WTC11 (cell line): ENCODE data around the gene PPFIBP2. TPM values are rescaled to one million over a fixed set of nuclear protein-coding genes. Genes with fewer than 3 reads are reported as not detected.

ENCODE experiments used
- ATAC-seq: fragments of 200-7000 bp; cut with Tn5 transposase; 2 replicates; pipeline ENCODE4 v1.10.0; 2021; ENCODE audit warnings: mild to moderate bottlenecking, moderate library complexity
- CTCF ChIA-PET: fragments of 300-600 bp; sonication (Branson Sonifier 250); formaldehyde crosslinking; loops from one replicate; lab custom pipeline; 2021; ENCODE audit warnings: antibody characterized with exemption; lab: Charles Lee
- POLR2A ChIA-PET: fragments of 350-600 bp; sonication (Branson Sonifier 250); formaldehyde crosslinking; loops from one replicate; lab custom pipeline; 2021; ENCODE audit warnings: antibody characterized with exemption; lab: Charles Lee
- DNase-seq: peaks from one replicate; pipeline ENCODE4 v3.0.0; 2021; ENCODE audit warnings: low spot score
- H3K27ac Mint-ChIP-seq: 2 replicates; pipeline ENCODE4 v1.8.0; 2021; ENCODE audit warnings: mixed read lengths
- H3K27me3 Mint-ChIP-seq: 2 replicates; pipeline ENCODE4 v1.8.0; 2021; ENCODE audit warnings: low read depth, mild to moderate bottlenecking, moderate library complexity, mixed read lengths
- H3K36me3 Mint-ChIP-seq: 2 replicates; pipeline ENCODE4 v1.8.0; 2021; ENCODE audit warnings: mixed read lengths
- H3K4me1 Mint-ChIP-seq: 2 replicates; pipeline ENCODE4 v1.8.0; 2022; ENCODE audit warnings: mixed read lengths
- H3K4me3 Mint-ChIP-seq: 2 replicates; pipeline ENCODE4 v1.8.0; 2021; ENCODE audit warnings: mild to moderate bottlenecking, moderate library complexity, mixed read lengths
- H3K9me3 Mint-ChIP-seq: 2 replicates; pipeline ENCODE4 v1.8.0; 2021; ENCODE audit warnings: mixed read lengths
- ARID4B ChIP-seq: sonication (generic); formaldehyde crosslinking; IDR thresholded peaks from 2 replicates; pipeline ENCODE4 v1.8.0; 2023; ENCODE audit warnings: missing genetic modification reagents, mild to moderate bottlenecking, borderline replicate concordance
- EMX1 ChIP-seq: fragments of 250-450 bp; sonication (Bioruptor Pico); IDR thresholded peaks from 2 replicates; pipeline ENCODE4 v1.8.0; 2021; ENCODE audit warnings: mild to moderate bottlenecking
- ETV6 ChIP-seq: sonication (generic); formaldehyde crosslinking; IDR thresholded peaks from 2 replicates; pipeline ENCODE4 v1.8.1; 2022; ENCODE audit warnings: mild to moderate bottlenecking, missing genetic modification reagents
- IRF2 ChIP-seq: sonication (generic); formaldehyde crosslinking; IDR thresholded peaks from 2 replicates; pipeline ENCODE4 v1.8.0; 2022; ENCODE audit warnings: low read depth, missing genetic modification reagents, borderline replicate concordance
- JAZF1 ChIP-seq: fragments of 250-450 bp; sonication (Bioruptor Pico); IDR thresholded peaks from 2 replicates; pipeline ENCODE4 v1.9.0; 2021; ENCODE audit warnings: moderate library complexity, mild to moderate bottlenecking, inconsistent platforms
- MXD4 ChIP-seq: fragments of 250-450 bp; sonication (Bioruptor Pico); IDR thresholded peaks from 2 replicates; pipeline ENCODE4 v1.8.0; 2021; ENCODE audit warnings: mild to moderate bottlenecking, moderate library complexity, borderline replicate concordance
- MYBL2 ChIP-seq: sonication (generic); formaldehyde crosslinking; IDR thresholded peaks from 2 replicates; pipeline ENCODE4 v1.8.1; 2023; ENCODE audit warnings: mild to moderate bottlenecking, moderate library complexity, missing genetic modification reagents
- SOX15 ChIP-seq: fragments of 250-450 bp; sonication (Bioruptor Pico); IDR thresholded peaks from 2 replicates; pipeline ENCODE4 v1.9.0; 2021; ENCODE audit warnings: mild to moderate bottlenecking
- SP1 ChIP-seq: sonication (generic); formaldehyde crosslinking; conservative IDR thresholded peaks from 2 replicates; pipeline ENCODE4 v1.8.1; 2022; ENCODE audit warnings: missing genetic modification reagents
- STAT6 ChIP-seq: sonication (generic); formaldehyde crosslinking; conservative IDR thresholded peaks from 2 replicates; pipeline ENCODE4 v1.8.1; 2023; ENCODE audit warnings: mild to moderate bottlenecking, low read depth, missing genetic modification reagents, moderate library complexity
- TP53 ChIP-seq: sonication (generic); formaldehyde crosslinking; IDR thresholded peaks from 2 replicates; pipeline ENCODE4 v1.8.1; 2023; ENCODE audit warnings: mild to moderate bottlenecking, missing genetic modification reagents
- ZNF396 ChIP-seq: fragments of 250-450 bp; sonication (Bioruptor Pico); IDR thresholded peaks from 2 replicates; pipeline ENCODE4 v1.8.0; 2021; ENCODE audit warnings: mild to moderate bottlenecking, moderate library complexity, borderline replicate concordance
- ZNF423 ChIP-seq: fragments of 250-450 bp; sonication (Bioruptor Pico); IDR thresholded peaks from 2 replicates; pipeline ENCODE4 v2.1.2; 2022; ENCODE audit warnings: mild to moderate bottlenecking, moderate library complexity
- ZNF671 ChIP-seq: fragments of 250-450 bp; sonication (Bioruptor Pico); IDR thresholded peaks from 2 replicates; pipeline ENCODE4 v1.8.0; 2021; ENCODE audit warnings: mild to moderate bottlenecking
- total RNA-seq: library from RNA; stranded (reverse); gene quantifications from 3 replicates; pipeline ENCODE4 v1.2.3, GENCODE V29; 2021
- TF ChIP-seq, protein P1 (sequence below): sonication (generic); formaldehyde crosslinking; IDR thresholded peaks from 2 replicates; pipeline ENCODE4 v1.8.1; 2023; ENCODE audit warnings: mild to moderate bottlenecking, missing genetic modification reagents, moderate library complexity
- TF ChIP-seq, protein P2 (sequence below): sonication (generic); formaldehyde crosslinking; IDR thresholded peaks from 2 replicates; pipeline ENCODE4 v1.8.1; 2022; ENCODE audit warnings: mild to moderate bottlenecking, missing genetic modification reagents, moderate library complexity, borderline replicate concordance
- TF ChIP-seq, protein P3 (sequence below): fragments of 250-450 bp; sonication (Bioruptor Pico); IDR thresholded peaks from 2 replicates; pipeline ENCODE4 v2.1.2; 2022; ENCODE audit warnings: mild to moderate bottlenecking, moderate library complexity

Gene PPFIBP2
- total RNA-seq, 1 experiment from 2014 or later = 21.4 TPM

DNA sequence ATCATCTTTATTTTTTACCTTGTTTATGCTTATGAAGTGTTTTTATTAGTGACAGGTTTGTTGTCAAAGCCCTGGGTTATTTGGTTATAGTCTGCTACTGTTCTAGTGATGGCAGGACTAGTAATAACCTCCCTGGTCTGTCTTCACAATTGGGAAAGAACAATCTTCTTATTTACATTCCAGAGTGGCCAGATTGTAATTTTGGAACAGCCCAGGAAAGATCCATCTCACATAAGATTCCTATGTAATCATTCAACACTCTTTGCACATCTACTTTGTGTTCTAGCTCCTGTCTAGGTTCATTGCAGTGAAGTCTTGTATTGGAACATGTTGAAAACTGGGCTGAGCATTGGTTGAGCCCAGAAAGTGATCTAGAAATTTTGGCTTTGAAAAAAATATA is 95.7 kb downstream of the PPFIBP2 start (continued):
- TF ChIP-seq, protein P1, sequence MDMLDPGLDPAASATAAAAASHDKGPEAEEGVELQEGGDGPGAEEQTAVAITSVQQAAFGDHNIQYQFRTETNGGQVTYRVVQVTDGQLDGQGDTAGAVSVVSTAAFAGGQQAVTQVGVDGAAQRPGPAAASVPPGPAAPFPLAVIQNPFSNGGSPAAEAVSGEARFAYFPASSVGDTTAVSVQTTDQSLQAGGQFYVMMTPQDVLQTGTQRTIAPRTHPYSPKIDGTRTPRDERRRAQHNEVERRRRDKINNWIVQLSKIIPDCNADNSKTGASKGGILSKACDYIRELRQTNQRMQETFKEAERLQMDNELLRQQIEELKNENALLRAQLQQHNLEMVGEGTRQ = no peak
- TF ChIP-seq ZNF396 (CRISPR knock-in tag) (no peak), ZNF423 (CRISPR knock-in tag) (no peak), SOX15 (CRISPR knock-in tag) (no peak)

- no peaks in the 10 kb centered on the region; the same call in 1 of the 2 replicates for H3K36me3 Mint-ChIP-seq
- ATAC-seq (no peak), DNase-seq (no peak)
- CTCF ChIA-PET = interaction anchor here (1.3 to 1.5 kb wide), 2 partner anchors 39 to 47 kb away, joined by 4 to 5 read pairs; no protein-coding TSS in a partner anchor
- POLR2A ChIA-PET = no interaction called here
- H3K4me3 Mint-ChIP-seq = no peak overlapping the region
- no peak overlapping the region for H3K27ac Mint-ChIP-seq
- no peaks in the 10 kb centered on the region for H3K9me3 Mint-ChIP-seq
- H3K4me1 Mint-ChIP-seq = peaks cover 23% of the 10 kb centered on the region
- no peaks in the 10 kb centered on the region for H3K27me3 Mint-ChIP-seq
- TF ChIP-seq IRF2 = no peak
- TF ChIP-seq, protein P2, sequence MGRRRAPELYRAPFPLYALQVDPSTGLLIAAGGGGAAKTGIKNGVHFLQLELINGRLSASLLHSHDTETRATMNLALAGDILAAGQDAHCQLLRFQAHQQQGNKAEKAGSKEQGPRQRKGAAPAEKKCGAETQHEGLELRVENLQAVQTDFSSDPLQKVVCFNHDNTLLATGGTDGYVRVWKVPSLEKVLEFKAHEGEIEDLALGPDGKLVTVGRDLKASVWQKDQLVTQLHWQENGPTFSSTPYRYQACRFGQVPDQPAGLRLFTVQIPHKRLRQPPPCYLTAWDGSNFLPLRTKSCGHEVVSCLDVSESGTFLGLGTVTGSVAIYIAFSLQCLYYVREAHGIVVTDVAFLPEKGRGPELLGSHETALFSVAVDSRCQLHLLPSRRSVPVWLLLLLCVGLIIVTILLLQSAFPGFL = no peak
- no peak for TF ChIP-seq MYBL2 (CRISPR knock-in tag)
- TF ChIP-seq TP53 (CRISPR knock-in tag) = no peak
- no peak for TF ChIP-seq ETV6 (CRISPR knock-in tag)
- TF ChIP-seq ARID4B (CRISPR knock-in tag) = no peak
- no peak for TF ChIP-seq STAT6 (CRISPR knock-in tag)
- TF ChIP-seq, protein P3, sequence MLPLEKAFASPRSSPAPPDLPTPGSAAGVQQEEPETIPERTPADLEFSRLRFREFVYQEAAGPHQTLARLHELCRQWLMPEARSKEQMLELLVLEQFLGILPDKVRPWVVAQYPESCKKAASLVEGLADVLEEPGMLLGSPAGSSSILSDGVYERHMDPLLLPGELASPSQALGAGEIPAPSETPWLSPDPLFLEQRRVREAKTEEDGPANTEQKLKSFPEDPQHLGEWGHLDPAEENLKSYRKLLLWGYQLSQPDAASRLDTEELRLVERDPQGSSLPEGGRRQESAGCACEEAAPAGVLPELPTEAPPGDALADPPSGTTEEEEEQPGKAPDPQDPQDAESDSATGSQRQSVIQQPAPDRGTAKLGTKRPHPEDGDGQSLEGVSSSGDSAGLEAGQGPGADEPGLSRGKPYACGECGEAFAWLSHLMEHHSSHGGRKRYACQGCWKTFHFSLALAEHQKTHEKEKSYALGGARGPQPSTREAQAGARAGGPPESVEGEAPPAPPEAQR (CRISPR knock-in tag) = no peak
- no peak for TF ChIP-seq SP1
- no peak for TF ChIP-seq EMX1 (CRISPR knock-in tag)
- TF ChIP-seq MXD4 (CRISPR knock-in tag) = no peak
- TF ChIP-seq JAZF1 (CRISPR knock-in tag) = no peak
- no peak for TF ChIP-seq ZNF671 (CRISPR knock-in tag)
These were observed 96.6 kb downstream of the PPFIBP2 start for GRCh38 chr11:7610393-7610792.
